ENCODE results near the gene THEMIS. TPM values are rescaled to one million over a fixed set of nuclear protein-coding genes. Genes with fewer than 3 reads are reported as not detected.

Gene THEMIS
- total RNA-seq, 1 donor from 2014 or later, result not detected

DNA sequence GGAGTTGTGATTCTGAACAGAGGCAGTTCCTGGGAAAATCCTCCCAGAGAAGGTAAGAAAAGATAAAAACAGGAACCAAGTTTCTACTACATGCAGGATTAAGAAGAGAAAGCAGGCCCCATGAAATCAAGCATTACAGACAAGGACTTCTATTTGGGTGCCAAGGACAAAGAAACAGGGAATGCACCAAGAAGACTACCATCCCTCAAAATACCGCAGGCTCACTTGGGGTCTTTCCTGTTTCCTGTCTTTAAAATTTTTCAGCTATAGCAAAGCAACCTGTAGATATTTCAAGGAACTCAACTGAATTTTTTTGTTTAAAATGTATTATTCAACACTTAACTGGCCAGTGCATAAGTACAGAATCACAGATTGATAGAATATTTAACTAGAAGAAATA lies 107.5 kb downstream of the THEMIS start:
- Mint-ChIP-seq H3K4me3 (no peak overlapping the region), H3K9me3 (no peaks in the 10 kb centered on the region), H3K27me3 (ENCODE audit: insufficient read depth, low read depth) (no peaks in the 10 kb centered on the region), H3K27ac (no peak overlapping the region), H3K4me1 (no peaks in the 10 kb centered on the region), H3K36me3 (no peaks in the 10 kb centered on the region)
- TF ChIP-seq, protein P1, sequence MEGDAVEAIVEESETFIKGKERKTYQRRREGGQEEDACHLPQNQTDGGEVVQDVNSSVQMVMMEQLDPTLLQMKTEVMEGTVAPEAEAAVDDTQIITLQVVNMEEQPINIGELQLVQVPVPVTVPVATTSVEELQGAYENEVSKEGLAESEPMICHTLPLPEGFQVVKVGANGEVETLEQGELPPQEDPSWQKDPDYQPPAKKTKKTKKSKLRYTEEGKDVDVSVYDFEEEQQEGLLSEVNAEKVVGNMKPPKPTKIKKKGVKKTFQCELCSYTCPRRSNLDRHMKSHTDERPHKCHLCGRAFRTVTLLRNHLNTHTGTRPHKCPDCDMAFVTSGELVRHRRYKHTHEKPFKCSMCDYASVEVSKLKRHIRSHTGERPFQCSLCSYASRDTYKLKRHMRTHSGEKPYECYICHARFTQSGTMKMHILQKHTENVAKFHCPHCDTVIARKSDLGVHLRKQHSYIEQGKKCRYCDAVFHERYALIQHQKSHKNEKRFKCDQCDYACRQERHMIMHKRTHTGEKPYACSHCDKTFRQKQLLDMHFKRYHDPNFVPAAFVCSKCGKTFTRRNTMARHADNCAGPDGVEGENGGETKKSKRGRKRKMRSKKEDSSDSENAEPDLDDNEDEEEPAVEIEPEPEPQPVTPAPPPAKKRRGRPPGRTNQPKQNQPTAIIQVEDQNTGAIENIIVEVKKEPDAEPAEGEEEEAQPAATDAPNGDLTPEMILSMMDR (IDR thresholded peaks at IDR 0.05), result no peak
- TF ChIP-seq EZH2 (IDR thresholded peaks at IDR 0.05) (no peak), EZH2phosphoT487 (IDR thresholded peaks at IDR 0.05) (no peak)
- Histone ChIP-seq H3K9me3 (ENCODE audit: low read depth) (no peaks in the 10 kb centered on the region), H3K79me2 (ENCODE audit: low read depth) (no peaks in the 10 kb centered on the region), H3K4me3 (no peak overlapping the region), H3K27ac (no peak overlapping the region), H2AFZ (replicated peaks) (peak overlapping the region; percentile 63), H3F3A (ENCODE audit: low read depth) (no peaks in the 10 kb centered on the region), H3K4me1 (no peaks in the 10 kb centered on the region), H3K27me3 (no peaks in the 10 kb centered on the region), H4K20me1 (ENCODE audit: low read depth) (no peaks in the 10 kb centered on the region), H3K9ac (no peak overlapping the region), H3K36me3 (no peaks in the 10 kb centered on the region), H3K4me2 (no peak overlapping the region)
- no peak for DNase-seq (ENCODE audit: low spot score)

DNA sequence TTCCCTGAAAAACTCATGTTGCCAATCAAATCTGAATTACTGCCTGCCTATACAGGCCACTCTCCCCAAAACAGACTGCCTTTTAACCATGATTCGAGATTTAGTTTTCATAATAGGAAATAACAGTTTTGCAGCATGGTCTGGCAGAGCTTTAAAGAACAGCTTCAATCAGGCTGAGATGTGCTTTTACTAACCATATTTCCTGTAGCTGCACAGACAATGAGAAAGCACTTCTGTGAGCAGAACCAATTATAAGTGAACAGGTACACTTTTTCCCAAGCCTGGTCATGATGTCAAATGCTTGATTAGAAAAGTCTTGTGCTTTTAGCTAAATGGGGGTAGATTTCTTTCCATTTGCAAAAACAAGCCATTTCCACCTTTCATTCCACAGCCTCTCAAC lies 108.2 kb downstream of the THEMIS start:
- TF ChIP-seq EZH2 (IDR thresholded peaks at IDR 0.05) (no peak), EZH2phosphoT487 (IDR thresholded peaks at IDR 0.05) (no peak)
- H3K4me3 Mint-ChIP-seq, result no peak overlapping the region
- H4K20me1 ChIP-seq (ENCODE audit: low read depth), result no peaks in the 10 kb centered on the region
- H3K4me1 ChIP-seq, result no peaks in the 10 kb centered on the region
- H2AFZ ChIP-seq (replicated peaks), result peak overlapping the region; percentile 63
- no peak for DNase-seq (ENCODE audit: low spot score)
- H3K9me3 Mint-ChIP-seq, result no peaks in the 10 kb centered on the region
- no peaks in the 10 kb centered on the region for H3K27me3 ChIP-seq
- H3K79me2 ChIP-seq (ENCODE audit: low read depth), result no peaks in the 10 kb centered on the region
- no peaks in the 10 kb centered on the region for H3K36me3 ChIP-seq
- no peak overlapping the region for H3K27ac ChIP-seq
- no peak overlapping the region for H3K4me2 ChIP-seq
- H3K9me3 ChIP-seq (ENCODE audit: low read depth), result no peaks in the 10 kb centered on the region
- no peaks in the 10 kb centered on the region for H3K36me3 Mint-ChIP-seq
- H3K27ac Mint-ChIP-seq, result no peak overlapping the region
- no peak overlapping the region for H3K4me3 ChIP-seq
- no peaks in the 10 kb centered on the region for H3K4me1 Mint-ChIP-seq
- H3F3A ChIP-seq (ENCODE audit: low read depth), result no peaks in the 10 kb centered on the region
- H3K9ac ChIP-seq, result no peak overlapping the region
- H3K27me3 Mint-ChIP-seq (ENCODE audit: insufficient read depth, low read depth), result no peaks in the 10 kb centered on the region

DNA sequence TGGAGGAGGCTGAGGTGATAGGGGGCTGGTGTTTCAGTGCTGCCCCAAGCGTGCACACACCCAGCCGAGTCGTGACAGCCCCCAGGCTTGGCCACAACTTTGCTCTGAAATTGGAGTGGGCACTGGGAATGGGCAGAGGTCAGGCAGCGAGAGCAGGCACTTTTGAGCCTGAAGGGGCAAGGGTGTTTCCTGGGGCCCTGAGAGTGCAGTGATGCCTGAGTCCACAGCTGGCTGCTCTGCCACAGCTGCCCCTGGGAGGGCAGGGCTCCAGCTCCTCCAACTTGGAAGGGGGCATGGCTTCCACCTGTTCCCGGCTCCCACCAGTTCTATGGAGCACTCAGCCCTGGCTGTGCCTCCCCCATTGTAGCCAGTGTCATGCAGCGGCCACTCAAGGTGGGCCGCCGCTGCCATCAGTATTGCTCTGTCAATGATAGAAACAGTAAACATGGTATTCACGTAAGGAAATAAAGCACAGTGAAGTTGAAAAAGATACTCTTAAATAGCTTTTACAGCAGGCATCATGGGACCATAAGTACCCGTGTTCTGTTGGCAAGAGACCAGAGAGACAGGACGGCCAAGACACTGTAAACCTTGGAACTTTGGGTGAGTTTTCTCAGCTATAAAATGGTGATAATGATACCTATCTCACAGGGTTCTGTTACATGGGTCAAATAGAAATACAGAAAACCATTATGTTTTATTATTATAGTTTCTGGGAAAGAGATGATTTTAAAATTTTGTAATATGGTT lies 108.9 kb downstream of the THEMIS start:
- Histone ChIP-seq H4K20me1 (ENCODE audit: low read depth) (no peaks in the 10 kb centered on the region), H3K9ac (no peak overlapping the region), H3K27me3 (no peaks in the 10 kb centered on the region), H3K27ac (no peak overlapping the region), H3K36me3 (no peaks in the 10 kb centered on the region), H3K9me3 (ENCODE audit: low read depth) (no peaks in the 10 kb centered on the region), H3K79me2 (ENCODE audit: low read depth) (no peaks in the 10 kb centered on the region), H3K4me1 (no peaks in the 10 kb centered on the region), H3K4me2 (no peak overlapping the region), H2AFZ (replicated peaks) (no peak overlapping the region), H3F3A (ENCODE audit: low read depth) (no peaks in the 10 kb centered on the region), H3K4me3 (no peak overlapping the region)
- no peak for TF ChIP-seq EZH2 (IDR thresholded peaks at IDR 0.05)
- TF ChIP-seq EZH2phosphoT487 (IDR thresholded peaks at IDR 0.05), result no peak
- TF ChIP-seq, protein P1 (IDR thresholded peaks at IDR 0.05), result no peak
- no peak overlapping the region for H3K4me3 Mint-ChIP-seq
- DNase-seq (ENCODE audit: low spot score), result no peak
- H3K4me1 Mint-ChIP-seq, result no peaks in the 10 kb centered on the region
- no peaks in the 10 kb centered on the region for H3K36me3 Mint-ChIP-seq
- no peak overlapping the region for H3K27ac Mint-ChIP-seq
- H3K27me3 Mint-ChIP-seq (ENCODE audit: insufficient read depth, low read depth), result no peaks in the 10 kb centered on the region
- H3K9me3 Mint-ChIP-seq, result no peaks in the 10 kb centered on the region

DNA sequence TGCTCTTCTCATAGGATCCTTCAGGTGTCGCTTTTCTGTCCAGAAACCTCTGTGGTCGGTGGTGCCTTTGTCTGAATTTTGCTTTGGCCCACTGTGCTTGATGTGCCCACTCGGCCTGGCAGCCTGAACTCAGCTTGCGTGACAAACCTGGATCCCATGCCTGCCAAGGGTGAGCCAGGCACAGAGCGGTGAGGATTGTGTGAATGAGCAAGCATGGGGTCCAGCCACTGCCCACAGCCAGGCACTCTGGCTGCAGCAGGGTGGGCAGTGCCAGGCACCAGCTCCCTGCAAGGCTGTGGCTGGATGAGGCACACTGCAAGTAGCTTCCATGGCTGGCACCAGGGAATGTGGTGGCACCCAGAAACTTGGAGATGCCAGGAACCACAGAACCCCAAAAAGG lies 110.3 kb downstream of the THEMIS start:
- Histone ChIP-seq H3K4me1 (no peaks in the 10 kb centered on the region), H4K20me1 (ENCODE audit: low read depth) (no peaks in the 10 kb centered on the region), H3K9ac (no peak overlapping the region), H3K4me3 (no peak overlapping the region), H2AFZ (replicated peaks) (no peak overlapping the region), H3K27ac (no peak overlapping the region), H3K79me2 (ENCODE audit: low read depth) (no peaks in the 10 kb centered on the region), H3K36me3 (no peaks in the 10 kb centered on the region), H3F3A (ENCODE audit: low read depth) (no peaks in the 10 kb centered on the region), H3K9me3 (ENCODE audit: low read depth) (no peaks in the 10 kb centered on the region), H3K4me2 (no peak overlapping the region), H3K27me3 (no peaks in the 10 kb centered on the region)
- Mint-ChIP-seq H3K27ac (no peak overlapping the region), H3K27me3 (ENCODE audit: insufficient read depth, low read depth) (no peaks in the 10 kb centered on the region), H3K9me3 (no peaks in the 10 kb centered on the region), H3K4me3 (no peak overlapping the region), H3K36me3 (no peaks in the 10 kb centered on the region), H3K4me1 (no peaks in the 10 kb centered on the region)
- no peak for DNase-seq (ENCODE audit: low spot score)
- TF ChIP-seq EZH2 (IDR thresholded peaks at IDR 0.05), result no peak
- TF ChIP-seq EZH2phosphoT487 (IDR thresholded peaks at IDR 0.05), result no peak
- TF ChIP-seq, protein P1 (IDR thresholded peaks at IDR 0.05), result no peak
